GM12878 (cell line): ENCODE results near the gene TAS2R38. TPM values are rescaled to one million over a fixed set of nuclear protein-coding genes. Genes with fewer than 3 reads are reported as not detected.

ENCODE experiments used
- ATAC-seq: fragments of 200-7000 bp; cut with Tn5 transposase; 3 replicates; pipeline ENCODE4 v1.9.1; 2020; ENCODE audit warnings: mild to moderate bottlenecking, moderate library complexity
- BruUV-seq: library from RNA; stranded (reverse); fragments of 400-500 nt; replicated peaks from 2 replicates; lab custom pipeline; 2021; lab: Mats Ljungman, UMichigan
- CTCF ChIA-PET: fragments of 300-600 bp; sonication (Branson Sonifier 250); formaldehyde crosslinking; extraction: SDS; loops from one replicate; lab custom pipeline; 2021; ENCODE audit warnings: inconsistent platforms; lab: Yijun Ruan, JAX
- POLR2A ChIA-PET: fragments of 350-600 bp; formaldehyde crosslinking; extraction: SDS; loops from one replicate; lab custom pipeline; 2021; ENCODE audit warnings: inconsistent platforms; lab: Charles Lee
- RAD21 ChIA-PET: fragments of 300-600 bp; sonication (Branson Sonifier 250); formaldehyde crosslinking; loops from one replicate; lab custom pipeline; 2023; ENCODE audit warnings: antibody characterized with exemption; ENCODE audit not compliant: unreplicated experiment; lab: Charles Lee
- SMC1A ChIA-PET: fragments of 300-600 bp; sonication (Branson Sonifier 250); formaldehyde crosslinking; loops from one replicate; lab custom pipeline; 2023; ENCODE audit not compliant: unreplicated experiment, uncharacterized antibody; lab: Charles Lee
- DNase-seq: peaks from one replicate; pipeline ENCODE4 v3.0.0-alpha.2; 2011; ENCODE audit warnings: low read depth, low spot score
- FAIRE-seq: peaks from 3 replicates; lab custom pipeline; 2011; peaks lifted over from hg19 to GRCh38; lab: Jason Lieb, UNC
- H2AFZ ChIP-seq: 2 replicates; pipeline ENCODE4 v1.6.0; 2011; ENCODE audit warnings: low read depth, low read length, control low read depth; ENCODE audit not compliant: control insufficient read depth
- H3K27ac ChIP-seq: 2 replicates; pipeline ENCODE4 v1.5.1; 2011; ENCODE audit warnings: control low read depth; ENCODE audit not compliant: control insufficient read depth, insufficient read depth
- H3K27me3 ChIP-seq, 2 experiments: replicated peaks in 1 of 2; 2 replicates each; pipeline versions ENCODE4 v1.6.0 to v1.6.1; 2011; ENCODE audit warnings: low read length in 1 of 2; ENCODE audit not compliant: control insufficient read depth in 2 of 2, insufficient read depth in 2 of 2
- H3K36me3 ChIP-seq, 2 experiments: 2 replicates each; pipeline ENCODE4 v1.5.1; 2011; ENCODE audit warnings: low read length in 1 of 2; ENCODE audit not compliant: control insufficient read depth in 2 of 2, insufficient read depth in 2 of 2
- H3K4me1 ChIP-seq: 2 replicates; pipeline ENCODE4 v1.6.1; 2011; ENCODE audit warnings: mild to moderate bottlenecking, low read length, moderate library complexity, mixed read lengths; ENCODE audit not compliant: control insufficient read depth, insufficient read depth
- H3K4me2 ChIP-seq: 2 replicates; pipeline ENCODE4 v1.6.0; 2011; ENCODE audit warnings: control low read depth; ENCODE audit not compliant: control insufficient read depth, insufficient read depth
- H3K4me3 ChIP-seq: fragments of 200-600 bp; sonication (generic); 2 replicates; pipeline ENCODE4 v1.5.1; 2016
- H3K79me2 ChIP-seq: 2 replicates; pipeline ENCODE4 v1.6.0; 2011; ENCODE audit warnings: low read length; ENCODE audit not compliant: control insufficient read depth, insufficient read depth
- H3K9ac ChIP-seq: 2 replicates; pipeline ENCODE4 v1.8.0; 2011; ENCODE audit warnings: low read length, control low read depth, mixed read lengths; ENCODE audit not compliant: control insufficient read depth, insufficient read depth
- H3K9me3 ChIP-seq: replicated peaks from 3 replicates; pipeline ENCODE4 v1.5.1; 2011; ENCODE audit warnings: mild to moderate bottlenecking, low read length; ENCODE audit not compliant: control insufficient read depth, insufficient read depth
- H4K20me1 ChIP-seq: 2 replicates; pipeline ENCODE4 v1.6.0; 2011; ENCODE audit not compliant: control insufficient read depth, insufficient read depth
- ATF7 ChIP-seq: fragments of 450-650 bp; IDR thresholded peaks from 2 replicates; pipeline ENCODE4 v1.6.1; 2016; ENCODE audit warnings: low read depth, mild to moderate bottlenecking
- BCL11A ChIP-seq: IDR thresholded peaks from 2 replicates; pipeline ENCODE4 v1.6.1; 2011; ENCODE audit warnings: low read depth, low read length
- BRCA1 ChIP-seq: IDR thresholded peaks from 2 replicates; pipeline ENCODE4 v1.6.1; 2011; ENCODE audit warnings: low read depth, low read length, improper control_type of control experiment
- CEBPB ChIP-seq, 2 experiments: fragments of 150-350 bp in 1 of 2; IDR thresholded peaks; 2 replicates each; pipeline ENCODE4 v1.6.1; 2012 to 2014; ENCODE audit warnings: low read depth in 2 of 2, low read length in 2 of 2, borderline replicate concordance in 1 of 2, inconsistent platforms in 1 of 2
- CREB1 ChIP-seq: IDR thresholded peaks from 2 replicates; pipeline ENCODE4 v1.6.1; 2012; ENCODE audit warnings: low read depth, mild to moderate bottlenecking, inconsistent platforms
- ELK1 ChIP-seq: IDR thresholded peaks from 2 replicates; pipeline ENCODE4 v1.6.1; 2012; ENCODE audit warnings: low read depth, low read length, improper control_type of control experiment
- EP300 ChIP-seq, 2 experiments: fragments of 150-350 bp in 1 of 2; IDR thresholded peaks; 2 replicates each; pipeline ENCODE4 v1.6.1; 2011 to 2012; ENCODE audit warnings: low read depth in 2 of 2, low read length in 2 of 2, borderline replicate concordance in 1 of 2, improper control_type of control experiment in 1 of 2, inconsistent platforms in 1 of 2; ENCODE audit not compliant: control insufficient read depth in 1 of 2
- JUNB ChIP-seq: IDR thresholded peaks from 2 replicates; pipeline ENCODE4 v1.6.1; 2016; ENCODE audit warnings: antibody characterized with exemption, mild to moderate bottlenecking
- KAT2A ChIP-seq: conservative IDR thresholded peaks from 2 replicates; pipeline ENCODE4 v1.6.1; 2011; ENCODE audit warnings: low read depth, low read length; ENCODE audit not compliant: control insufficient read depth
- NFYA ChIP-seq: IDR thresholded peaks from 2 replicates; pipeline ENCODE4 v1.6.1; 2011; ENCODE audit warnings: low read depth, mild to moderate bottlenecking, low read length, improper control_type of control experiment, borderline replicate concordance
- RCOR1 ChIP-seq: conservative IDR thresholded peaks from 2 replicates; pipeline ENCODE4 v1.6.1; 2012; ENCODE audit warnings: low read depth, low read length, improper control_type of control experiment
- TBL1XR1 ChIP-seq: IDR thresholded peaks from 2 replicates; pipeline ENCODE4 v1.6.1; 2012; ENCODE audit warnings: low read depth, low read length, improper control_type of control experiment
- USF2 ChIP-seq: IDR thresholded peaks from 2 replicates; pipeline ENCODE4 v1.6.1; 2011; ENCODE audit warnings: low read depth, low read length, improper control_type of control experiment, borderline replicate concordance
- ZNF274 ChIP-seq: IDR thresholded peaks from one replicate; pipeline ENCODE4 v1.8.0; 2011; ENCODE audit not compliant: insufficient read length, insufficient read depth
- WGBS: methylation state at CpG from one replicate; pipeline ENCODE4 v1.1.6; 2016; ENCODE audit warnings: low lambda C conversion rate; ENCODE audit not compliant: insufficient replicate concordance, insufficient coverage; ENCODE audit errors: missing lambda C conversion rate; 5-methylcytosine and 5-hydroxymethylcytosine counted together
- in situ Hi-C: fragments of 300-500 bp; cut with MboI; formaldehyde crosslinking; loops from 9 replicates; pipeline ENCODE4 v1.14.3; 2018; ENCODE audit warnings: mixed read lengths
- intact Hi-C: fragments of 100-400 bp; cut with micrococcal nuclease; formaldehyde crosslinking; loops from one replicate; pipeline ENCODE4 v1.14.2; 2022; ENCODE audit not compliant: unreplicated experiment
- polyA plus RNA-seq, 11 experiments: library from polyadenylated mRNA; depleted of rRNA in 4 of 11; unstranded in 6 of 11; stranded (reverse) in 5 of 11; fragments of >200 nt; fragmentation: Nextera tagmentation in 4 of 11; fragmentation: Illumina TruSeq in 1 of 11; extraction: Ambion mirVana in 4 of 11; extraction: Trizol in 1 of 11; gene quantifications; 1 replicate in 1 of 11; 2 replicates in 10 of 11; pipeline versions ENCODE4 v1.2.1 to v1.2.3, GENCODE V29; 2011 to 2016; ENCODE audit warnings: inconsistent platforms in 2 of 11, missing spikeins in 2 of 11, low read depth in 1 of 11
- total RNA-seq, 4 experiments: library from RNA; depleted of rRNA in 3 of 4; stranded (reverse); fragments of >200 nt in 3 of 4; fragmentation: Illumina TruSeq in 1 of 4; extraction: Trizol in 1 of 4; gene quantifications; 2 replicates each; pipeline versions ENCODE4 v1.2.1 to v1.2.3, GENCODE V29; 2013 to 2021
- TF ChIP-seq, protein P1 (sequence below): fragments of 450-650 bp; IDR thresholded peaks from 2 replicates; pipeline ENCODE4 v1.6.1; 2018; ENCODE audit warnings: mild to moderate bottlenecking, low read depth, moderate library complexity; ENCODE audit not compliant: partially characterized antibody
- TF ChIP-seq, protein P2 (sequence below): IDR thresholded peaks from 2 replicates; pipeline ENCODE4 v1.6.1; 2012; ENCODE audit warnings: low read depth, low read length, improper control_type of control experiment
- TF ChIP-seq, protein P3 (sequence below): fragments of 150-350 bp; IDR thresholded peaks from 2 replicates; pipeline ENCODE4 v1.6.1; 2016; ENCODE audit warnings: low read depth, low read length

The TAS2R38 gene
- total and polyA plus RNA-seq, 10 of the 15 experiments (the other 5 are each of a cell fraction or from before 2014, with no cell fraction given), result not detected

DNA sequence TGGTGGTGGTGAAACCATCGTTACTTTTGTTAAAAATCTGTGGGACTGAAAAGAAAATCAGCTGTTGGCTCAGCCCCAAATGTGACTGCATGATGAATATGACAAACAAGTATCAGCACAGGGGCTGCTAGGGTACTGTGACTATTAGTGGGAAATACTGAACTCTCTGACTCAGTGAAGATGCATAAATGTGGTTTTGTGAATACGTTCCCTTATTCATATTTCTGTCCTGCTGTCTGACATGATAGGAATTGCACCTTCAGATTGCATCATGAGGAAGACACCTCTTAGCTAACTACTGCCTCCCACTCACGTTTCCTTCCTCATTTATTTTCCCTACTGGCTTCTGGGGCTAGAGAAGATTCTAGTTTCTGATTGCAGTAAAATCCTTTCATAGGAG, 28.2 kb downstream of the TAS2R38 start:
- Histone ChIP-seq H3K4me1 (no peaks in the 10 kb centered on the region), H3K9me3 (no peaks in the 10 kb centered on the region), H3K79me2 (no peaks in the 10 kb centered on the region), H3K27ac (no peak overlapping the region), H3K27me3 (no peaks in the 10 kb centered on the region), H3K4me3 (no peak overlapping the region), H2AFZ (no peak overlapping the region), H4K20me1 (no peaks in the 10 kb centered on the region), H3K4me2 (no peak overlapping the region), H3K36me3 (no peaks in the 10 kb centered on the region), H3K9ac (no peak overlapping the region)
- ChIA-PET RAD21 (no interaction called here), SMC1A (no interaction called here), CTCF (no interaction called here), POLR2A (no interaction called here)
- FAIRE-seq (no peak), ATAC-seq (no peak), DNase-seq (no peak)
- intact Hi-C loops, result no loop called here
- in situ Hi-C loops, result no loop called here
- WGBS, result 0% methylated on average over 3 of the region's 3 CpGs
- BruUV-seq, result no TSS peak
- TF ChIP-seq KAT2A (no peak), BRCA1 (no peak), NFYA (no peak), BCL11A (no peak), CREB1 (no peak), JUNB (no peak), ELK1 (no peak), ATF7 (no peak), EP300 (IDR thresholded peaks at IDR 0.05; ENCODE audit: borderline replicate concordance in 1 of 2, control insufficient read depth in 1 of 2, low read depth in 2 of 2, low read length in 2 of 2) (no peak), RCOR1 (no peak), USF2 (no peak), TBL1XR1 (no peak), CEBPB (IDR thresholded peaks at IDR 0.05; ENCODE audit: borderline replicate concordance in 1 of 2, low read depth in 2 of 2, low read length in 2 of 2) (no peak), ZNF274 (no peak)
- TF ChIP-seq, protein P1, sequence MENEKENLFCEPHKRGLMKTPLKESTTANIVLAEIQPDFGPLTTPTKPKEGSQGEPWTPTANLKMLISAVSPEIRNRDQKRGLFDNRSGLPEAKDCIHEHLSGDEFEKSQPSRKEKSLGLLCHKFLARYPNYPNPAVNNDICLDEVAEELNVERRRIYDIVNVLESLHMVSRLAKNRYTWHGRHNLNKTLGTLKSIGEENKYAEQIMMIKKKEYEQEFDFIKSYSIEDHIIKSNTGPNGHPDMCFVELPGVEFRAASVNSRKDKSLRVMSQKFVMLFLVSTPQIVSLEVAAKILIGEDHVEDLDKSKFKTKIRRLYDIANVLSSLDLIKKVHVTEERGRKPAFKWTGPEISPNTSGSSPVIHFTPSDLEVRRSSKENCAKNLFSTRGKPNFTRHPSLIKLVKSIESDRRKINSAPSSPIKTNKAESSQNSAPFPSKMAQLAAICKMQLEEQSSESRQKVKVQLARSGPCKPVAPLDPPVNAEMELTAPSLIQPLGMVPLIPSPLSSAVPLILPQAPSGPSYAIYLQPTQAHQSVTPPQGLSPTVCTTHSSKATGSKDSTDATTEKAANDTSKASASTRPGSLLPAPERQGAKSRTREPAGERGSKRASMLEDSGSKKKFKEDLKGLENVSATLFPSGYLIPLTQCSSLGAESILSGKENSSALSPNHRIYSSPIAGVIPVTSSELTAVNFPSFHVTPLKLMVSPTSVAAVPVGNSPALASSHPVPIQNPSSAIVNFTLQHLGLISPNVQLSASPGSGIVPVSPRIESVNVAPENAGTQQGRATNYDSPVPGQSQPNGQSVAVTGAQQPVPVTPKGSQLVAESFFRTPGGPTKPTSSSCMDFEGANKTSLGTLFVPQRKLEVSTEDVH, result no peak
- TF ChIP-seq, protein P2, sequence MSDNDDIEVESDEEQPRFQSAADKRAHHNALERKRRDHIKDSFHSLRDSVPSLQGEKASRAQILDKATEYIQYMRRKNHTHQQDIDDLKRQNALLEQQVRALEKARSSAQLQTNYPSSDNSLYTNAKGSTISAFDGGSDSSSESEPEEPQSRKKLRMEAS, result no peak
- TF ChIP-seq, protein P3, sequence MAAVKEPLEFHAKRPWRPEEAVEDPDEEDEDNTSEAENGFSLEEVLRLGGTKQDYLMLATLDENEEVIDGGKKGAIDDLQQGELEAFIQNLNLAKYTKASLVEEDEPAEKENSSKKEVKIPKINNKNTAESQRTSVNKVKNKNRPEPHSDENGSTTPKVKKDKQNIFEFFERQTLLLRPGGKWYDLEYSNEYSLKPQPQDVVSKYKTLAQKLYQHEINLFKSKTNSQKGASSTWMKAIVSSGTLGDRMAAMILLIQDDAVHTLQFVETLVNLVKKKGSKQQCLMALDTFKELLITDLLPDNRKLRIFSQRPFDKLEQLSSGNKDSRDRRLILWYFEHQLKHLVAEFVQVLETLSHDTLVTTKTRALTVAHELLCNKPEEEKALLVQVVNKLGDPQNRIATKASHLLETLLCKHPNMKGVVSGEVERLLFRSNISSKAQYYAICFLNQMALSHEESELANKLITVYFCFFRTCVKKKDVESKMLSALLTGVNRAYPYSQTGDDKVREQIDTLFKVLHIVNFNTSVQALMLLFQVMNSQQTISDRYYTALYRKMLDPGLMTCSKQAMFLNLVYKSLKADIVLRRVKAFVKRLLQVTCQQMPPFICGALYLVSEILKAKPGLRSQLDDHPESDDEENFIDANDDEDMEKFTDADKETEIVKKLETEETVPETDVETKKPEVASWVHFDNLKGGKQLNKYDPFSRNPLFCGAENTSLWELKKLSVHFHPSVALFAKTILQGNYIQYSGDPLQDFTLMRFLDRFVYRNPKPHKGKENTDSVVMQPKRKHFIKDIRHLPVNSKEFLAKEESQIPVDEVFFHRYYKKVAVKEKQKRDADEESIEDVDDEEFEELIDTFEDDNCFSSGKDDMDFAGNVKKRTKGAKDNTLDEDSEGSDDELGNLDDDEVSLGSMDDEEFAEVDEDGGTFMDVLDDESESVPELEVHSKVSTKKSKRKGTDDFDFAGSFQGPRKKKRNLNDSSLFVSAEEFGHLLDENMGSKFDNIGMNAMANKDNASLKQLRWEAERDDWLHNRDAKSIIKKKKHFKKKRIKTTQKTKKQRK, result no peak
